NK-92 (cell line): ENCODE data around the gene LRRC71.

Experiments used
- DNase-seq: peaks from one replicate; lab custom pipeline; 2025; ENCODE audit not compliant: unreplicated experiment; lab: John Stamatoyannopoulos, UW

LRRC71 gene

DNA sequence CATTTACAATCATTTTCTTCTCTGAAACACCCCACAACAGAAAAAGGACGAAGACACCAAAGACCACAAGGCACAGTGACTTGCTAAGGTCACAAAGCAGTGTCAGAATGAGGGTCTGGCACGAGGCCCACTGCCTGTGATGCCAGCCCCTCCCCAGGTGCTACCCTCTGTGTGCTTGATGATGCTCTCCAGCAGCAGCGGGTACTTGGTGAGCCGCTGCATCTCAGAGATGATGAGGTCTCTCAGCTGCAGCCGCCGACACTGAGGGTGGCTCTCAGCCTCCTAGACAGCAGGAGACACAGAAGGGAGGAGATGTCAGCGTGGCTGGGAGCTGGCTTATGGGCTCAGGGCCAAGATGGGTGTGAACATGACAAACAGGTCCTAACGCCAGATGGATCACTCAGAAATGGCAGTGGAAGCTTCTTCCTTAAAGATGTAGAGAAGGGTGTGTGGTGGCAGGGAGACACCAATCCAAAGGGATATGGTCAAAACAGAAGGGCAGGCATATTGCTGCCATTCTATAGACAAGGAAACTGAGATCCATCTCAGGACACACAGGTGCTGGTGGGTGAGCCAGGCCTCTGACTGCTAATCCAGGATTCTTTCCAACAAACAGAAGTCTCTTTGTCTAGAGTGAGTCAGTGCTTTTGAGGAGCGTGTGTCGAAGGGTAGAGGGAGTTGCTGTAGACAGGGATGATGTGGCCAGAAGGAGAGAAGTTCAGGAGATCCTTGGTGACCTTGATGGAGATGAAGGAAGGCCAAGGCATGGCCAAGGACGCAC lies 25.6 kb downstream of the LRRC71 start:
- no peak for DNase-seq

DNA sequence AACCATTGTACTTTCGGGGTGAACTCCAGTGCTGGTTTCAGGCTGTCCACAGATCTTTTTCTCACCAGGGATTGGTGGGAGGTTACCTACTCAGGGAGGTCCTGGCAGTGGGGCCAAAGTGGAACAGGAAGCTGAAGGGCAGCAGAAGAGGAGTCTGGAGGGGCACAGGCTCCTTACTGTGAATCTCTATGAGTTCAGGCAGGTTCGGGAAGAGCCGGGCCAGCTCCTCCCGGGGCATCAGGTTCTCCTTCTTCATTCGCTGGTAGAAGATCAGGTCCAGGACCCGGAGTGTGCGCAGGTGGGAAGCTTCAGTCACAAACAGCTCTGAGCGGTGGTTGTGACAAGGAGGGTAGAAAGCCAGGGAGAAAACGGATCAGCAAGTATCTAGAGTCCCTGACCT lies 26.7 kb downstream of the LRRC71 start:
- DNase-seq: no peak

DNA sequence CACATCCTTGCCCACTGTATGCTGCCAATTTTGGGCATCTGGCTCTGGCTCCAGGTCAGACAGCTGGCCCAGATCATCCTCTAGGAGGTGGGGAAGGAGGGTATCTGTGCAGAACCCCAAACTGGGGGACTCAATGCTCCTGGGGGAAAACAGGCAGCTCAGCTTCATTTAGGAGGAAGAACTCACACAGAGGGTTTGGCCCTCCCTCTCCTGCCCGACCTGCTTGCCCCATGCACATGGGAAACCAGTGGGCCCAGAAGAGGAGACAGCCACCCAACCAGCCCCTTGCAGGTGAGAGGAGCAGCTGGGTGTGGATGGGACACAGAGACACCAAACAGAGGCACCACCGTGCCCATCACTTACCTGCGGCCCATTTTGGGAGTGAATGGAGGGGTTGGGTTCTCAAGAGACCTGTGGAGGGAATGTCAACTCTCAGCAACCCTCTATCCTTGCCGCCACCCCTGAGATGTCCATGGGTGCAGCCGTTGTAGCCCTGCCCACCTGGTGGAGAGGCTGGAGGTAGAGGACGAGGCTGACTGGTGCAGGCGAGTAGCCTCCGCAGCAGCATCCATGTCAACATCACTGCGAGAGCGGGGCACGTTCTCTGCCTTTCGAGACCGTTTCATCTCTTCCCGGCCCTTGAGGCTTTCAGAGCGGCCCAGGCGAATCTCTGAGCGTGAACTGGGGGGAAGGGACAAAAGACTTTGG lies 27.5 kb downstream of the LRRC71 start:
- DNase-seq: no peak

DNA sequence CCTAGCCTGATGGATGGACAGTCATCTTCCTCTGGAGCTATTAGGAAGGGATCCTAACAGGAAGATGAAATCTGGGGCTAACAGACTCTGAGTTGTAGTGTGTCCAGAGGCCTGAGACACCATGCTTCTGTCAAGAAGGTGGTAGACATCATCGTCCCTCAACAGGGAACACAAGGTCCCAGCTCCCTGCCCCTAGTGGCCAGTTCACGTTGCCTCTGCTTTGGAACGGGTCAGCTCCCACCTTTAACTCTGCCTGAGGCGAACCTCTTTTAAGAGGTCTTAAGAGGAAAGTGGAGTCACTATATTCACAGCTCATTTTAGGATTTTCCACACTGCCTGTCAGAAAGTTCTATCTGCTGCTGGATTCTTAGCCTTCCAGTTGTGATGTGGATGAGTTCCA lies 28.3 kb downstream of the LRRC71 start:
- no peak for DNase-seq

DNA sequence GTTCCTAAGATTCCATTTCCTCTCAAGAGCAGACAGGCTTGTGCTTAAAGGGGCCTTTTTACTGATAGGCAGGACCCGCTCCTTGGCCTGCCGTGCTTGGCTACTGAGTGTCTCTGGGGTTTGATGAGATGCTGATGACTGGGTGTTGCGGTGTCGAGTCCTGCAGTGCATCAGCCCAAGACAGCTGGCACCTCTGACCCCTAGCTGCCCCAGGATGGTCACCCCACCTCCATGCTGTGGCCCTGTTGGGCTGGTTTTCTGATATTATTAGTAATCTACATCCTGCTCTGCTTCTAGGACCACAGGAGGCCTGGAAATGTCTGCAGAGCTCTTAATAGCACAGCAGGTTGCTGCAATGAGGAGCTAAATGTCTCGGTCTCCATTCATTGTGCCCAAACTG lies 28.7 kb downstream of the LRRC71 start:
- no peak for DNase-seq

DNA sequence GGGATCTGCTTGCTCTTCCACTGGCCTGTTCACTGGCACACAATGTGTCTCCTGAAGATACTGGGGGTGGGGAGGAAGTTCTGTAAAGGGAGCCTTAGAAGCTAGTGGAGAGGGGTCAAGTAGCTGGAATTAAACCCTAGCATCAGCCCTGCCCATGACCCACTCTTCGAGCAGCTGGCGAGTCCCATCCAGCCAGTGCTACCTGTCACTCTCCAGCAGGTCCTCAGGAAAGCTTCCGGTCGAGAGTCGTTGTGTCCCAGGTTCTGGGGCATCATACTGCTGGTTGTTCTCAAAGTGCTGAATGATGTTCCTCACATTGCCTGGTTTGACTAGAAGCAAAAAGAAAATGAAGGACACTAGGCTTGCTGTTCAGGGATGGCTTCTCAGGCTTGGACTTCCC lies 30.9 kb downstream of the LRRC71 start:
- DNase-seq: no peak

DNA sequence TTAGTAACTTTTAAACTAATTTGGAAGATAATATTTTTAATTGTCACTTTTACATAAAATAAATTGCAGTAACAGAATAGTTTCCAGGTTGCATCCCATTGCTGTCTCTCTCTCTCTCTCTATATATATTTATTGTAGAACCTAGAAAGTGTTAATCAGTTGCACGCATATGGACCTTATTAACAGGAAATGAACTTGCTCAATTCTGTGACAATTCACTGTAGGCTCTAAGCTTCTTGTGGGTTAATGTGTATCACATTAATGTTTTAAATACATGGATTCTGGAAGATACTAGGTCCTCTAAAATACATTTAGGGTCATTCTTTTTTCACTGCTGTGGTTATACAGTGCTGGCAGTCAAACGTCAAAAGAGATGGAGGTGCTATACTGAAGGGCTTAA lies 33.1 kb downstream of the LRRC71 start:
- no peak for DNase-seq

DNA sequence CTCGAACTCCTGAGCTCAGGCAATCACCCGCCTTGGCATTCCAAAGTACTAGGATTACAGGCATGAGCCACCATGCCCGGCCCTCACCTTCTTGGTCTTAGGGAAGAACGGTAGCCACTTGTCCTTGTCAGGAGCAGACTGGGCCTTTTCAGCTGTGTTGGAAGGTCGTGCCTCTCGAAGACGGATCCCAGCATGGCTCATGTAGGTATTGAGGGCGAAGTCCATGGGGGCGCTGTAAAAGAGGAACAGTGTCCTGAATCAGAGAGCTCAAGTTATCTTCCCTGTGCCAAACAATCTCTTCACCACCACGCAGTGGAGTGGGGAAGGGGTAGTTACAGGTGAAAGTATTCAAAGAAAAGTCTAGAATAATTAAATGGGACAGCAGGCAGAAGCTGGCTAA lies 35.9 kb downstream of the LRRC71 start:
- no peak for DNase-seq

DNA sequence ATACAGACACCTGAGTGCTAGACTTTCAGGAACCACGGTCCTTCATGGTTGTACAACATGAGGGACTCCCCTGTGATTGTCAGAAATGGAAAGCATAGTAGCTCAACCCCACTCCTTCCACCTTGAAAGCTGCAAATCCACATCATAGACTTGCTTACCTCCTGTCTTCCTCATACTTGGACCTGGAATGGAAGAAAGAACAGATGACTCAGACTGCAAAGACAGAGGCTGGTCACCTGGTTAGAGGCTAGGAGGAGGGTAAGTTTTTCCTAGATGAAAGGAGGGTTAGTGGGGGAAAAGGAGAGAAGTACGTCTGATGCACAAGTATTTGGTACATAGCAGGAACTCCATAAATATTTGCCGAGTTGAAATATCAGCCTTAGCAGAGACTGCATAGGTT lies 37.2 kb downstream of the LRRC71 start:
- no peak for DNase-seq

DNA sequence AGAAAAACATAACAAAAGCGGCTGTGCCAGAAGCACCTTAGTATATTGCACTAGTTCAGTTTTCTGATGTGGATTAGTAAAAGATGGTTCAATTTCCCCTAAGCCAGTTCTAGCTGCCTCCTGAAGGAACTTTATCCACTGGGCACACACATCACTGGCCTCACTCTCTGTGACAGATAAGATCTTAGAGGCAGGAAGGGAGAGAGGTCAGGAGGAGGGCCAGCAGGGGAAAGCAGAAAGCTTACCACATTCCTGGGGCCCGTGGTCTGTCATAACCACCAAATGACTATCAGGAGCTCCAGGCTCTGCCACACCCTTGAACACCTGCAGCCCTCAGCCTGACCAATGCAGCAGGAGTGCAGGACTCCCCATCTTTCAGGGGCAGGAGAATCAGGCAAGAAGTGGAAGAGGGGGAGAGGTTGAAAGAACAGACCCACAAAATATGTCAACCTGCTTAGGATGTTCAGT lies 37.8 kb downstream of the LRRC71 start:
- no peak for DNase-seq

DNA sequence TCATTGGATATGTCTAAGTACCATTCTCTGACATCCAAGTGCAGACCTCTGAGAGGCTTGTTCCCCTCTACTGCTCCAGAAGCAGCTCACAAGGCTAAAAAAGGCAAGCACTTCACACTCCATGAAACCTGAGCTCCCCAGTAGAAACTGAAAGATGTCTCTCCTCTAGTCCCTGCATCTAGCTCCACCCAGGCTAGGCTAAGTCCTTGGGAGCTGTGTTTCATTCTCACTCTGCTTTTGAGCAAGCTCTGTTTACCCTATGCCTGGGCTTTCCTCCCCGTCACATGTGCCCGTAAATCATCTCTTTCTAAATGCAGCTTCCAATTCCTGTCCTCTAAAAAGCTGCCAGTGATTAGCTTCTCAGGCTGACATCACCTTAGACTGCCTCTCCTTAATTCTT lies 39.0 kb downstream of the LRRC71 start:
- no peak for DNase-seq

DNA sequence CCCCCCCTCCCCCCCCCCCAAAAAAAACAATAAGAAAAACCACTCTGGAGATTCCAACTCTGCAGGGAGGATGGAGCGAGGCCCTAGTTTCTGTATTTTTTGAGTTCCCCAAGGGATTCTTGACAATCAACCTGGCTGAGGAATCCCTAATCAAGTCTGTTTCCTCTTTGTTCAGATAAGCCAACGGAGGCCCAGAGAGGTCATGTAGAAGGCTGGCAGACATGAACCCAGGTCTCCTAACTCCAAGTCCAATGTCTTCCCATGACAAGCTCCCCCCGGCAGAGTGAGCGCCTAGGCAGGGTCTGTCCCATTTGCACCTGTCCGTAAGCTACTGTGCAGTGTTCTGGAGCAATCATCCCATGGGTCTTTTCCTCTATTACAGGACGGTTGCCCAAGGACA lies 39.5 kb downstream of the LRRC71 start:
- DNase-seq: no peak

DNA sequence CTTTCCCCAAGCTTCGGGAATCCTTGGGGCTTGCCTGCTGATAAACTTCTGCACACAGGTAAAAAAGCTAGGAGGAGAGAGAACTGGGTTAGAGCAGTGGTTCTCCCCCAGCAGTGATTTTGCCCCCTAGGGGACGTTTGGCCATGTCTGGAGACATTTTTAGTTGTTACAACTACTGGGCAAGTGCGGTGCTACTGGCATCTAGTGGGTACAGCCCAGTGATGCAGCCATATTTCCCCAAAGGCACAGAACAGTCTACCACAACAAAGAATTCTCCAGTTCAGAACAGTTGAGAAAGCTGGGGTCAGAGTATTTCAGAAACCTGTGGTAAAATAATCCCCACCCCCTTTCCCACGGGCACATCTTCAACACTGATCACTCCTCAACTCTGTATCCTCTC lies 41.3 kb downstream of the LRRC71 start:
- DNase-seq: no peak

DNA sequence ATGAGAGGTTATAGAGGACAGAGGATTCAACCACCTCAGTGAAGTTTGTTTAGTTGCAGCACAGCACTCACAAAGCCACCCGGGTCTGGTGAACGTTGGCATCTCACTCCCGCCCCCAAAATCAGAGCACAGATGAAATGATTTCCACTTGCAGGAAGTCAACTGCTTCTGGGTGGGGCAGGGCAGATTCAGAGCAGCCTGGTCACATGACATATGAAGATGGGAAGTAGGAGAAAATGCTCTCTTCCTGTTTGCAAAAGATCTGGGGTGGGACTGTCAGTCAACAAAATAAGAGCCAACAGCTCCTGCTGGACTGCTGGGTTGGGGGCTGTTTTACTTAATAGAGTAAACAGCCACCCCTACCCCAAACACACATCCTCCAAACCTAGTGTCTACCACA lies 43.2 kb downstream of the LRRC71 start:
- no peak for DNase-seq

DNA sequence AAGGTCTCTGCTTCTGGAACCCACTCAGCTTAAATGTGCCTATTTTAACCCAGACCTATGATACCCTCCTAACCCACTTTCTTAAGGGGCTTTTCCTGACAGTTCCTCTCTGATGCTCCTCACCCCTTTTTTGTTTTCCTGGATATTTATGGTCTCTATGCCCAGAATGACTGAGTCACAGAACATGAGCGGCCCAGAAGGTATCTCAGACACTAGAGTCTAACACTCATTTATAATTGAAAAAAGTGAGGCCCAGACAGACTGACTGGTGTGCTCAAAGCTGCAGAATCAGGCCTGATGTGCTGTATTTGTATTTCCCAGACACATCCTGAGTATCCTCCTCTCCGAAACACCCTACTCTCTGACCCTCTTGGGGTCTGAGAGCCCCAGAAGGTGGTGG lies 44.0 kb downstream of the LRRC71 start:
- DNase-seq: no peak

DNA sequence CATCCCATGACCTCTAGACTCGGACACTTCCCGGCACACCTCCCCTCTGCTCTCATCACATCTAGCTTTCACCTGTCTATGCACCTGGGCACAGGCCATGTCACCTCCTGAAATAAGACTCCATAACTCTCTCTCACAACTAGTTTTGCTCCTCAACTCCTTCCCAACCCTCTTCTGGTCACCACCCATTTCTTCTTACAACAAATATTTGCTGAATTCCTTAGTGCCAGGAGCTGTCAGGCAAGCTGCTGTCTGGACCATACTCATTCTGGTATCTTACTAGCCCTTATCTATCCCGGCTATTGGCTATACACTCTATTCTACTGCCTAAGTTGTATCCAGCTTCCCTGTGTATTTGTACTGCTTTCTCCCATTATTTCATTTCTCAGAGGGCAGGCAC lies 49.1 kb downstream of the LRRC71 start:
- DNase-seq: no peak

DNA sequence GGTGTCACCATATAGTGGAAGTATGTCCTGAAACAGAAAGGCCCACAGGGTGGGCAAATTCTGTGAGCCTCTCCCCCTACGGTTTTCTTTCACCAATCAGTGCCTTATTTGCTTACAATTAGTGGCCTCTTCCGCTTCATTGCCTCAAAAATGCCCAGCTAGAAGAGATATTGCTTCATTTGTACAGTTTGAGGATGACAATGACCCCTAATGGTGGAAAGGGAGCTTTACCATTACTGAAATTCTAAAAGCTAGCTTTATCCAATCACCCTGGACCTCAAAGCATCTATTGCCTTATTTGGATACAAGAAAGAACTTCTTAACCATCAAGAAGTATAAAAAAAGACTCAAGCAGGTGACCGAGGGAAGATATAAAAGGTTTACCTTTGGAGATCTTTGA lies 49.6 kb downstream of the LRRC71 start:
- DNase-seq: no peak

DNA sequence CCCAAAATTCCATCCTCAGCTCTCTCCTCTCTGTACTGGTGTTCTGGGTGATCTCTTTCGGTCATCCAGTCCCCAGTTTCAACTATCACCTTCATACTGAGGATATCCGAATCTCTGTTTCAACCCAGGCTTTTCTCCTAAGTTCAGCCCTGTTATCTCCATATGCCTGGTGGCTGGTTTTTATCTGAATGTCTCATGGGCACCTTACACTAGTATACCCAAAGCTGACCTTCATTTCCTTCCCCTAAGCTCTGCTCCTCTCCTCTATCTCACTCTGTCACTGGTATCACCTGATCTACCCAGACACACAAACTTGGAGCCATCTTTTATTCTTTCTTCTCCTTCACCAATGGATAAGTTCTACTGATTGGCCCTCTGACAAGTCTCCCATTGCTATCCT lies 53.0 kb downstream of the LRRC71 start:
- no peak for DNase-seq

DNA sequence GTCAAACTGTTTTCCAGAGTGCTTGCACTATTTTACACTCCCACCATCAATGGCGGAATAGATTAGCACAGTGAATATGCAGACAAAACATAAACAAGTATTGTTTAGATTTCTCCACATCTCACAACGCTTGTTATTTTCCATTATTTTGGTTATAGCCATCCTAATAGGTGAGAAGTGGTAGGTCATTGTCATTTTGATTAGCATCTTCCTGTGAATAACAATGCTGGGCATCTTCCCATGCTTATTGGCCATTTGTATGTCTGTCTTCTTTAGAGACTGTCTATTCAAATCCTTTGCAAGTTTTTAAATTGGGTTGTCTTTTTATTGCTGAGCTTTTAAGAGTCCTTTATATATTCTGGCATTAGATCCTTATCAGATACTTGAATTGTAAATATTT lies 54.7 kb downstream of the LRRC71 start:
- DNase-seq: no peak

DNA sequence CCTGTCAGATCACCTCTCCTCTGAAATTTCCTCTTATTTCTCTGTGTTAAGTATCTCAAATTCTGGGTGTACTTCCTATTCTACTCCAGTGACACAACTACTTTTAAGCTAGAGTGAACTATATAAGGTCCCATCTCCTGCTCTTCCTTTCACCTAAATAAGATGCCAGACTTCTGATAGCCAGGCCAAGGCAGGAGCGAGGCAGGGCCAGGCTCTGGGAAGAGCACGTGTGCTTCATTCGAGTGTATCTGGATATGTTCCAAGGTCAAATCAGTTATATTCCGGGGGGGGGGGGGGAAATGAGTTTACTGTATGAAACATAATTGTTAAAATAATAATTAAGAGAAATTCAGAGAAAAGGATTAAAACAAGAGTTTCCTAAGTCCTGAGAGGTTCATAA lies 60.1 kb downstream of the LRRC71 start:
- no peak for DNase-seq
